ENCODE data around the gene THRSP.
A peak's percentile ranks its signal among the peaks of the same experiment; 100 is the strongest.
"Not testable (repeated sequence)": the region's sequence is repeated elsewhere in the genome, so short reads cannot be mapped to it uniquely, and the experiment has no call there.

Gene THRSP

GRCh38 chr11:78027759-78028158, 35.9 kb upstream of the THRSP start:
- H3K27me3 ChIP-seq (ENCODE audit: control insufficient read depth in 5 of 5, insufficient read depth in 4 of 5, low read length in 5 of 5) = no peaks in the 10 kb centered on the region
- H3K4me1 ChIP-seq (ENCODE audit: control insufficient read depth in 5 of 5, insufficient read depth in 5 of 5, low read length in 5 of 5) = peaks cover 2 to 19% (median 17%) of the 10 kb centered on the region in 5 donors
- H3K9ac ChIP-seq (ENCODE audit: low read length in 5 of 5) = no peak overlapping the region
- no peak overlapping the region for H3K4me3 ChIP-seq (ENCODE audit: low read depth in 1 of 5, low read length in 5 of 5)
- H3K27ac ChIP-seq (ENCODE audit: low read depth, low read length) = no peak overlapping the region
- no peaks in the 10 kb centered on the region for H3K9me3 ChIP-seq (ENCODE audit: control insufficient read depth in 5 of 5, low read length in 5 of 5)
- H3K36me3 ChIP-seq (ENCODE audit: control insufficient read depth in 5 of 5, insufficient read depth in 5 of 5, low read length in 5 of 5) = no peaks in the 10 kb centered on the region

- not testable (repeated sequence) for H3K27me3 ChIP-seq (ENCODE audit: control insufficient read depth in 5 of 5, insufficient read depth in 4 of 5, low read length in 5 of 5); H3K27ac ChIP-seq (ENCODE audit: low read depth, low read length); H3K9ac ChIP-seq (ENCODE audit: low read length in 5 of 5); H3K4me3 ChIP-seq (ENCODE audit: low read depth in 1 of 5, low read length in 5 of 5); H3K36me3 ChIP-seq (ENCODE audit: control insufficient read depth in 5 of 5, insufficient read depth in 5 of 5, low read length in 5 of 5); H3K9me3 ChIP-seq (ENCODE audit: control insufficient read depth in 5 of 5, low read length in 5 of 5)
- H3K4me1 ChIP-seq (ENCODE audit: control insufficient read depth in 5 of 5, insufficient read depth in 5 of 5, low read length in 5 of 5) = peaks cover 2 to 14% (median 10%) of the 10 kb centered on the region in 5 donors
These were observed 35.2 kb upstream of the THRSP start for GRCh38 chr11:78028423-78028822.

- H3K4me3 ChIP-seq (ENCODE audit: low read depth in 1 of 5, low read length in 5 of 5) = no peak overlapping the region
- no peaks in the 10 kb centered on the region for H3K27me3 ChIP-seq (ENCODE audit: control insufficient read depth in 5 of 5, insufficient read depth in 4 of 5, low read length in 5 of 5)
- H3K36me3 ChIP-seq (ENCODE audit: control insufficient read depth in 5 of 5, insufficient read depth in 5 of 5, low read length in 5 of 5) = no peaks in the 10 kb centered on the region
- H3K27ac ChIP-seq (ENCODE audit: low read depth, low read length) = no peak overlapping the region
- H3K4me1 ChIP-seq (ENCODE audit: control insufficient read depth in 5 of 5, insufficient read depth in 5 of 5, low read length in 5 of 5) = peaks cover 2 to 14% (median 10%) of the 10 kb centered on the region in 5 donors
- no peak overlapping the region for H3K9ac ChIP-seq (ENCODE audit: low read length in 5 of 5)
- H3K9me3 ChIP-seq (ENCODE audit: control insufficient read depth in 5 of 5, low read length in 5 of 5) = no peaks in the 10 kb centered on the region
These were observed 33.0 kb upstream of the THRSP start for GRCh38 chr11:78030429-78031325.

GRCh38 chr11:78031629-78032028, 32.0 kb upstream of the THRSP start:
- H3K27ac ChIP-seq (ENCODE audit: low read depth, low read length) = no peak overlapping the region
- peaks cover 2 to 14% (median 10%) of the 10 kb centered on the region in 5 donors for H3K4me1 ChIP-seq (ENCODE audit: control insufficient read depth in 5 of 5, insufficient read depth in 5 of 5, low read length in 5 of 5)
- H3K9me3 ChIP-seq (ENCODE audit: control insufficient read depth in 5 of 5, low read length in 5 of 5) = no peaks in the 10 kb centered on the region
- H3K4me3 ChIP-seq (ENCODE audit: low read depth in 1 of 5, low read length in 5 of 5) = no peak overlapping the region
- H3K9ac ChIP-seq (ENCODE audit: low read length in 5 of 5) = no peak overlapping the region
- H3K36me3 ChIP-seq (ENCODE audit: control insufficient read depth in 5 of 5, insufficient read depth in 5 of 5, low read length in 5 of 5) = no peaks in the 10 kb centered on the region
- H3K27me3 ChIP-seq (ENCODE audit: control insufficient read depth in 5 of 5, insufficient read depth in 4 of 5, low read length in 5 of 5) = no peaks in the 10 kb centered on the region

GRCh38 chr11:78032090-78032489, 31.6 kb upstream of the THRSP start:
- no peaks in the 10 kb centered on the region for H3K9me3 ChIP-seq (ENCODE audit: control insufficient read depth in 5 of 5, low read length in 5 of 5)
- no peak overlapping the region for H3K27ac ChIP-seq (ENCODE audit: low read depth, low read length)
- H3K27me3 ChIP-seq (ENCODE audit: control insufficient read depth in 5 of 5, insufficient read depth in 4 of 5, low read length in 5 of 5) = no peaks in the 10 kb centered on the region
- no peaks in the 10 kb centered on the region for H3K36me3 ChIP-seq (ENCODE audit: control insufficient read depth in 5 of 5, insufficient read depth in 5 of 5, low read length in 5 of 5)
- no peak overlapping the region for H3K9ac ChIP-seq (ENCODE audit: low read length in 5 of 5)
- H3K4me3 ChIP-seq (ENCODE audit: low read depth in 1 of 5, low read length in 5 of 5) = no peak overlapping the region
- peaks cover 2 to 17% (median 10%) of the 10 kb centered on the region in 5 donors for H3K4me1 ChIP-seq (ENCODE audit: control insufficient read depth in 5 of 5, insufficient read depth in 5 of 5, low read length in 5 of 5)

GRCh38 chr11:78033040-78033439, 30.6 kb upstream of the THRSP start:
- no peak overlapping the region for H3K27ac ChIP-seq (ENCODE audit: low read depth, low read length)

GRCh38 chr11:78034623-78035022, 29.0 kb upstream of the THRSP start:
- H3K27ac ChIP-seq (ENCODE audit: low read depth, low read length) = no peak overlapping the region
- H3K9me3 ChIP-seq (ENCODE audit: control insufficient read depth in 5 of 5, low read length in 5 of 5) = no peaks in the 10 kb centered on the region
- peaks cover 2 to 32% (median 12%) of the 10 kb centered on the region in 5 donors for H3K4me1 ChIP-seq (ENCODE audit: control insufficient read depth in 5 of 5, insufficient read depth in 5 of 5, low read length in 5 of 5)
- H3K4me3 ChIP-seq (ENCODE audit: low read depth in 1 of 5, low read length in 5 of 5) = no peak overlapping the region
- no peak overlapping the region for H3K9ac ChIP-seq (ENCODE audit: low read length in 5 of 5)
- H3K36me3 ChIP-seq (ENCODE audit: control insufficient read depth in 5 of 5, insufficient read depth in 5 of 5, low read length in 5 of 5) = no peaks in the 10 kb centered on the region
- H3K27me3 ChIP-seq (ENCODE audit: control insufficient read depth in 5 of 5, insufficient read depth in 4 of 5, low read length in 5 of 5) = no peaks in the 10 kb centered on the region

More at GRCh38 chr11:78033040-78033439, 30.6 kb upstream of the THRSP start:
- Histone ChIP-seq H3K9me3 (ENCODE audit: control insufficient read depth in 5 of 5, low read length in 5 of 5) (no peaks in the 10 kb centered on the region), H3K9ac (ENCODE audit: low read length in 5 of 5) (no peak overlapping the region), H3K4me3 (ENCODE audit: low read depth in 1 of 5, low read length in 5 of 5) (no peak overlapping the region), H3K27me3 (ENCODE audit: control insufficient read depth in 5 of 5, insufficient read depth in 4 of 5, low read length in 5 of 5) (no peaks in the 10 kb centered on the region), H3K4me1 (ENCODE audit: control insufficient read depth in 5 of 5, insufficient read depth in 5 of 5, low read length in 5 of 5) (peaks cover 2 to 20% (median 10%) of the 10 kb centered on the region in 5 donors), H3K36me3 (ENCODE audit: control insufficient read depth in 5 of 5, insufficient read depth in 5 of 5, low read length in 5 of 5) (no peaks in the 10 kb centered on the region)

- Histone ChIP-seq H3K4me1 (ENCODE audit: control insufficient read depth in 5 of 5, insufficient read depth in 5 of 5, low read length in 5 of 5) (peaks cover 3 to 38% (median 16%) of the 10 kb centered on the region in 5 donors), H3K9ac (ENCODE audit: low read length in 5 of 5) (no peak overlapping the region), H3K27me3 (ENCODE audit: control insufficient read depth in 5 of 5, insufficient read depth in 4 of 5, low read length in 5 of 5) (no peaks in the 10 kb centered on the region), H3K36me3 (ENCODE audit: control insufficient read depth in 5 of 5, insufficient read depth in 5 of 5, low read length in 5 of 5) (no peaks in the 10 kb centered on the region), H3K9me3 (ENCODE audit: control insufficient read depth in 5 of 5, low read length in 5 of 5) (no peaks in the 10 kb centered on the region), H3K27ac (ENCODE audit: low read depth, low read length) (no peak overlapping the region), H3K4me3 (ENCODE audit: low read depth in 1 of 5, low read length in 5 of 5) (no peak overlapping the region)
These were observed 27.3 kb upstream of the THRSP start for GRCh38 chr11:78036313-78036712.

- no peak overlapping the region for H3K27ac ChIP-seq (ENCODE audit: low read depth, low read length)
- H3K9ac ChIP-seq (ENCODE audit: low read length in 5 of 5) = no peak overlapping the region
- no peaks in the 10 kb centered on the region for H3K36me3 ChIP-seq (ENCODE audit: control insufficient read depth in 5 of 5, insufficient read depth in 5 of 5, low read length in 5 of 5)
- H3K9me3 ChIP-seq (ENCODE audit: control insufficient read depth in 5 of 5, low read length in 5 of 5) = no peaks in the 10 kb centered on the region
- peaks cover 3 to 38% (median 16%) of the 10 kb centered on the region in 5 donors for H3K4me1 ChIP-seq (ENCODE audit: control insufficient read depth in 5 of 5, insufficient read depth in 5 of 5, low read length in 5 of 5)
- no peak overlapping the region for H3K4me3 ChIP-seq (ENCODE audit: low read depth in 1 of 5, low read length in 5 of 5)
- no peaks in the 10 kb centered on the region for H3K27me3 ChIP-seq (ENCODE audit: control insufficient read depth in 5 of 5, insufficient read depth in 4 of 5, low read length in 5 of 5)
These were observed 26.6 kb upstream of the THRSP start for GRCh38 chr11:78037056-78037455.

- peak overlapping the region in 1 of 5 donors; percentile 20 for H3K9ac ChIP-seq (ENCODE audit: low read length in 5 of 5)
These were observed 25.6 kb upstream of the THRSP start for GRCh38 chr11:78037825-78038620.

More at GRCh38 chr11:78037825-78038620, 25.6 kb upstream of the THRSP start:
- Histone ChIP-seq H3K36me3 (ENCODE audit: control insufficient read depth in 5 of 5, insufficient read depth in 5 of 5, low read length in 5 of 5) (no peaks in the 10 kb centered on the region), H3K27me3 (ENCODE audit: control insufficient read depth in 5 of 5, insufficient read depth in 4 of 5, low read length in 5 of 5) (no peaks in the 10 kb centered on the region), H3K4me1 (ENCODE audit: control insufficient read depth in 5 of 5, insufficient read depth in 5 of 5, low read length in 5 of 5) (peaks cover 3 to 38% (median 16%) of the 10 kb centered on the region in 5 donors), H3K27ac (ENCODE audit: low read depth, low read length) (no peak overlapping the region), H3K9me3 (ENCODE audit: control insufficient read depth in 5 of 5, low read length in 5 of 5) (no peaks in the 10 kb centered on the region), H3K4me3 (ENCODE audit: low read depth in 1 of 5, low read length in 5 of 5) (no peak overlapping the region)
